SIG-M5 (cell line): ENCODE data around the gene SDSL.

Experiments used
- DNase-seq: peaks from one replicate; lab custom pipeline; 2025; lab: John Stamatoyannopoulos, UW

The SDSL gene

DNA sequence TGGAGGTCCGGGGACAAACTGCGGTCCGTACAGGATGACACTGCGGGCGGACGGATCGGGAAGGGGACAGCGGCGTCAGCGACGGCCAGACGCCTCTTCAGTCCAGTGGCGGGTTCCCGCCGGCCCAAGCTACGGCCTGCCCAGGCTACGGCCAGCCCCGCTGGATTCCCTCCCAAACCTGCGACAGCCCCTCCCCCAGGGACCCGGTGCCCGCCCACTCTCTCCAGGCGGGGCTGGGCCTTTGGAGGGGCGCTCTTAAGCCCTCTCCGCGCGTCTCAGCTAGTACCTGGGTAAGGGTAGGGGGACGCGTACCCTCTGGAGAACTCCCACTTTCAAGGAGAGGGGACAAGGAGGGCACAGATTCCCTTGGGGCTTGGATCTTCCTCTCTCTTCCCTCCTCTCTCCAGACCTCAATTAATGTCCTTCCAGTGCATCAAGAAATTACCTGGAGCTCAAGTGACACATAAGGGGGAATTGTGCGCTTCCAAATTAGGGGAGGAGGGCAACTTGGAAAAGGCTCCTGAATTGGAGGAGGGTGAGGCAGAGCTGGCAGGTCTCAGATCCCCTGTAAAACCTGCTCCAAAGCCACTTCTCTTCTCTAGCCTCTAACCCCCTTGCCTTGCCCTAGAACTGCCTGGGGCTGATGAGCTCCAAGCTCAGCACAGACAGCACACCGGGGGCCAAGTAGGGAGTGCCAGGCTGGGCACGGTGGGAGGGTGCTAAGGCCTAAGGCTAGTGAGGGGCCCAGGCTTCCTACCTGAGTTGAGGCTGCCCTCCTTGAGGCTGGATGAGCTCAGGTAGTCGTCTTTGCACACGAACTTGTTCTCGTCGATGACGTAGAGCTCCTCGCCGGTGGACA, 46.4 kb downstream of the SDSL start:
- no peak for DNase-seq

DNA sequence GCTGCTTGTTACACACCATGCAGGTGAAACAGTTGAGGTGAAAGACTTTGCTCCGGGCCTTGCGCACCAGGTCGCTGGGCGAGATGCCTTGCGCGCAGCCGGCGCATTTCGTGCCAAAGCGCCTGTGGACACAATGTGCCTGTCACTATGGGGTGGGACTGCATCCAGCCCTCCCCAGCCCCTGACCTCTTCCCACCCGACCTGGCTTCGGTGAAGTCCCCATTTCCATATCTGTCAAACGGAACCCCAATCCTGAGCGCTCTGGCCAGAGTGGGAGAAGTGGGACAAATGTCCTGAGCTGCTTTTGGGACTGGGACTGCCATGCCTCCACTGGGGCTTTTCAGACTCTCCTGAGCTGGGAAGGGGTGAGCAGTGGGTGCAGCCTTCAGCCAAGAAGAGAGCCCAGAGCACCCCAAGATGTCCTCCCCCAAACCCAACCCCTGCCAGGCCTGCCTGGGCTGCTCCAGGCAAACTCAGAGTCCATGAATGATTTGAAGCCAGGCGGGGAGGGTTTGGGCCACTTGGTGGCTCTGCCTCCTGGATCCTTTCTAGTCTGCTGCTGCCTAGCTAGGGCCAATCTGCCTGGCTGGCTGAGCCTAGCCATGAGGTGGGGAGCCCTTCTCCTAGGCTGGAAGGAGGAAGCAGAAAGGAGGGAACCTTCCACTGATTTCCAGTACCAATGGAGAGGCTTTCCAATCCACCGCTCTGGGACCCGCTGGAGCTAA, 47.2 kb downstream of the SDSL start:
- DNase-seq, result no peak

DNA sequence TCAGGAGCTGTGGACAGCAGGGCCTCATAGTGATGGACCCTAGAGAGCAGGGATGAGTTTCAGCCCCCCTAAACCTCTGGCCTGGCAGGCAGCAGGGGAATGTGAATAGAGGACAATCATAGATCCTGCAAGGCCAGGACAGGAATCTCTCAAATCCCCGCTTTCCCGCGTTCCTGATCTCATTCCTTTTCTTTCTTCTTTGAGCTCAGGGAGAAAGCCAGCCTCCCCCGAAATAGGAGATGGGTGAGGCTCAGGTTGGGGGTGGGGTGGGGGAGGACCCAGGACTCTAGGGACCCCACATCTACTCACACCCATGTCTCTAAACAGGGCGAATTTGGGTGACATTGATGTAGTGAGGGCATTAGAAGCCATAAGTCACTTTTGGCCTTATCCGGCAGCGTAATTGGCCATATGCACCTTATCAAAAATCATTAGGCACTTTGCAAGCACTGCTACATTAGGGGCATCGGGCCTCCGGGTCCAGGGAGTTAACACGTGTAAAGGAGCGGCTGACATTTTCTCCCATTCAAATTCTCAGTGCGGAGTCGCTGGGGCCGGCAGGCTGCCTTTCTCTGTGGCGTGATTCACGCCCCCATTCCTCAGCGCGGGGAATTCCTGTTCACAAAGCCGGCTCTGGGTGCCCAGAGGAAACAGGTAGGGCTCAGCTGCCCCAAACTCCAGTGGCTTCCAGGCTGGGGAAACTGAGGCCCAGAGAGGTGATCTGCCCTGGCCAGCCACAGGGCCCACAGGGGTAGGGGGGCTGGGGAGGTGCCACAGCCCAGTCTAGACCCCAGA, 48.0 kb downstream of the SDSL start:
- DNase-seq, result no peak

DNA sequence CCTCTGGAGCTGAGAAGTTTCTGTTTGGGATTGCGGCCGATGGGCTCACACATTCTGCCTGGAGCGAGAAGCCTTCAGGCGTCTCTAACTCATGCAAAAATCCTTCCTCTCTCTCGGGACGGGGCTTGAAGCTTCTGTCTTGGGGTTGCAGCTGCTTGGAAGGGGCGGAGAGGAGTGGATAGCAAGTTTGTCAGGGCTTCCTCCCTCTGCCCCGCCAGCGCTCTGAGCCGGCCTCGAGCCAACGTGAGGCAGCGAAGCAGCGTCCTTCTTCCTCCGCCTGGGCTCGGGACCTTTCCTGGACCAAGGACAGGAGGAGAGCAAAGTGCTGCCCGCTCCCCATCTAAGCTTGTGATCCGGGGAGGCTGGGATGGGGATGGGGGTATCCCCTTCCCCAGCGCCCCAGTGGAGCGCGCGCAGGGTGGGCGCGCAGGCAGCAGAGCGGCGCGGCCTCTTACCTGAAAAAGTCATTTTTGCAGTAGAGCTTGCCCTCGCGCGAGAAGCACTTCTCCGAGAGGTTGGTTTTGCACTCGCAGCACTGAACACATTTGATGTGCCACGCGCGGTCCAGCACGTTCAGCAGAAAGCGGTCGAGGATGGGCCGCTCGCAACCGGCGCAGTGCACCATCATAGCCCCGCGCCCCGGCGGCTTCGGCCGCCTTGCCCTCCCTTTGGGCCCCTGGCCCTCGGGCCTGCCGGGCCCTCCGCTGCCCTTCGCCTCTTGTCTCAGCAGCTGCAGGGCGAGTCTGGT, 48.9 kb downstream of the SDSL start:
- no peak for DNase-seq

DNA sequence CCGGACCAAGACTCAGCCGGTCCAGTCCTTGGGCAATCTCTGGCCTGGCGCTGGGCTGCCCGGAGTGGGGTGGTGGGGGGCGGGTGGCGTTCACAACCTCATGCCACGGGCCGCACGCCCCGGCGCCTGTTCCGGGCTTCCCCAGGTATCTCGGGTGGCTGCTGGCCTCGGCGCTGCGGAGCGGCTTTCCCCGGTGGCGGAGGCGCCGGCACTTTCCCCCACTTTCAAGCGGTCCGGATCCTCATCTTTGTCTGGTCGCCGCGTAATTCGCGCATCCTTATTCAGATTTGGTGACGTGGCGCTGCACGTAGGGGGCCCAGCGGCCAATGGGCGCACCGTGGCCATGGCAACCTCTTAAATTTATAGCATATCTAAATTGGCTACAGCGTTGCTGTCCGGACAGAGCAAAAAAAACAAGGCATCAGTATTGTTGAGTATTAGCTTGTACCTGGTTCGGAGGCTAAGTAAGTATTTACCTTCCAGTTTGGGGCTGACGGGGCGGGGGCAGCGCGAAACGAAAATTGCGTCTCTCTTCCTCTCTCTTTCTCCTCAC, 49.5 kb downstream of the SDSL start, which contains the start of gene LHX5:
Gene LHX5, minus strand, starts transcription at position 253 of the 553 bp plus-strand sequence. CDS start 373 bp downstream, outside the sequence.
- DNase-seq, result no peak

DNA sequence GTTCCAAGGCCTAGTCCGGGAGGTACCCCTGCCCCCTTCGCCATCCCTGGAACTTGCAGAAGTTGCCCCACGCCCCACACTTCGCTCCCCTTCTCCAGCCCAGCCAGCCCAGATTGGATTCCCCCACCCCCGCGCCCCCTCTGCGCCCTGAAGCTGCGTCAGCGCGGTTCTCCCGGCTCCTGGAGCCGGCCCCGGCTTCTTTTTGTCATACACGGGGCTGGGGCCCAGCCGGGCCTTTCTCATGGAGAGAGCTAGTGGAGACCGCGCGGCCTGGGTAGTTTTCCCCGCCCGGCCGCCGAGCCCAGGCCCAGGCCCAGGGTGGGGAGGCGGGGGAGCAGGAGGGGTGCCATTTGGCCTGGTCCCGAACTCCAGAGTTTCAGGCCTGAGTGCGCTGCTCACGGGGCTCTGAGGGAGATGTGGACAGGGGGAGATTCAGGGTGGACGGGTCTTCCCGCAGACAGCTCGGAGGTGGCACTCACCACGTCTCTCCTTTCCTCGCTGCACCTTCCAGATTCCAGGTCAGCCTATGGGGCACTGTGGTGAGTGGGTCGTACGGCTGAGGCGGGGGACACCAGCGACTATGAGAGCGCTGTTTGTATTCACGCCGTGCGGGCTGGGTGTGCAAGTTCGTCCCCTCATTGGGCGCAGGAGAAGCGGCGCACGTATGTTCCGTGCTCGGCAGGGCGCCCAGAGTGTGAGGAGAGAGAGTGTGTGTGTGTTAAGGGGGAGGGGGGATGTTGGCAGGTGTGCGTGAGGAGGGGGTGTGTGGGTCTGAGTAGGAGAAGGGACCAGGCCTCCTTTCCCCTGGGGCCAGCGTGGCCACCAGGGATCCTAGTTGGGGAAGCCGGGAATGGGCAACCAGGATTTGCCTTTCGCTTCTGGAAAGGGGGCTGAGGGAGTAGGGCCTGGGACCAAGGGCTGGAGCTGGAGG, 50.3 kb downstream of the SDSL start:
- no peak for DNase-seq

DNA sequence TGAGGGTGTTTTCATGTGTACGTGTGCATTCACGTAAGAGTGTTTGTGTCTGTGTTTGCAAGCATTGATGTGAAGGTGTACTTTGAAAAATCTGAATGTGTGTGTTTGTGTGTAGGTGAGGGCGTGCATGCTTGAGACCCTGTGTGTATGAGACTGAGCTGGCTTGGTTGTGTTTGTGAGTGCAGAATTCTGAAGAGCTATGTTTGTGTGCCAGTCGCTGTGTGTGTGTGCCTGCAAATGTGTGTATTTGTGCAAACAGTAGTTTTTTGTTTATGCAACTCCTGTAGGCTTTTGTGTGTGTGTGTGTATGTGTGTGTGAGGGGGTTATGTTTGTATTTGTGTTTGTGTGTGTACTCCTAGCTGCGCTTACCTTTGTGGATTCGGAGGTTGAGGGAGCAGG, 51.2 kb downstream of the SDSL start:
- DNase-seq, result no peak

DNA sequence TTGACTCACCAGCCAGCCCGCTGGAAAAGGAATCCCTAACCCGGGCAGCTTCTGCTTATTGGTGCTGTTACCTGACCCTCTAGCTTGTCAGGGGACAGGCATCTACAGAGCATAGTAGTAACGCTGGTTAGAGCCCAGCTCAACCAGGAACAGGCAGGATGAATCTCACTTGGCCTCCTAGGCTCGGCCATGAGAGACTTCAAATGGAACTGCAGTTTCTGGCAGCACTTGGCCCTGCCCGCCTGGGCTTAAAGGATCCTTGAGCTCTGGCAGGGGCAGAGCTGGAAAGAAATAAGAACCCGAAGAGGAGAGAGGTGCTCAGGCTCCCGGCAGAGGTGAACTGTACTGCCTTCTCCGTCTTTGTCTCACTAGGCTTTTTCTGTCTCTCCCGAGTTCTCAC, 51.8 kb downstream of the SDSL start:
- DNase-seq, result no peak

DNA sequence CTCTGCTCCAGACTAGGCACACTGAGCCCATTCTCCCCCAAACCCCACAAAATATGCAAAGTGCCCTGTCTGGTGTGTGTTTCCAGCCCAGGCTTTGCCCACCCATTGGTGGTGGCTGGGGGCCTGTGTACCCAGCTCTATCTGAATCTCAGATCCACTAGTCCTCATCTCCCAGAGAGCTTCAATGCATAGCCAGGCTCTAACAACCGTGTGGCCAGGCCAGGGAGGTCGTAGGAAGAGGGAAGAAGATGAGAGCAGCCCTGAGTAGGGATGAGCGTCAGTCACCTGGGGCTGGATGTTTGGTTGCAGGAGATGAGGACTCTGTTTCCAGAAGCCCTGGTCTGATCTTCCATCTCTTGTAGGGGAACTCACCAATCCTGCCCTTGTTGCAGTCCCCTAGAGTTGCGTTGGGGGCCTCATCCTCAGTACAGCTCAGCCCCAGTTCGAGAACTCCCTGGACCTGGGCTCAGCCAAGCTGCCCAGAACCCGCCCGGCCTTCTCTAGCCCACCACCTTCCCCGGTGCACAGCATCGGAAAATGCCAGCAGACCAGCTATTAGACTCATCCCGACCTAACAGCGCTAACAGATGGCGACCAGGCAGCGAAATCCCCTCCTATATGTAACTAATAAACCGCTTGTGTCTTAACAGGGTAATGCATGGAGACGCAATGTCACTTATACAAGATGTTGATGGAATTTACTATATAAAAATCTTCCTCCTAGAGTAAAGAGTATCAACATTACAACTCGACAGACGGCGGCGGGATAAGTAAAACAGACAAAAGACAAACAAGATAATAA, 52.7 kb downstream of the SDSL start:
- no peak for DNase-seq

DNA sequence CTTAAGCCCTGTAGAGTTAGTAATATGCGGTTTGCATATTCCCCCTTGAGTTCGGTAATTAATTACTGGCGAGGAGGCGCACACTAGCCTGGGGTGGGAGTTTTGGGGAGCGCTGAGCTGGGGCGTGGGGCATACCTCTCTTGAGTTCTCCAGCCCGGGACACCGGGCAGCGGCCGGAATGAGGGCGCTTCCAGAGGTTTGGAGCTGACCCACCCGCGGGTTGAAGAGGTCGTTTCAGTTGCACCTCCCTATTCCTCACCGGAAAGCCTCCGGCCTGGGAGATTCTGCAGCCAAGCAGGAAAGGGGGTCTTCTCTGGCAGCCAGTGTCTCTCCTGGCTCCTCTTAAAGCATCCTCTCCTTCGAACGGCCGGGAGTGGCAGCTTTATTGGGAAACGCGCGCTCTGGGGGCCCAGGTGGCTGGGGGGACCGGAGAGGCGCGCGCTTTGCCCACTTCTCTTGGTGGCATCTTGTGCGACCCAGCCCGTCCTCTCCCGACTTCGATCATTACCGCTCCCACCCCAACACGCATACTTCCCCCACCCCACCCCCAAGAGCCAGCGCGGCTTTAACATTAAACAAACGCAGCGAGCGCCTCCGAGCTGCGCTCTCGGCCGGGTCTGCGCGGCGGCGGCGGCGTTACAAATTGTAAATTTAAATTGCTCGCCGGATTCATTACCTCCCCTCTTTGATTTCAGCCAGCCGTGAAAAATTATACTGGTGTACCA, 53.4 kb downstream of the SDSL start:
- DNase-seq, result no peak

DNA sequence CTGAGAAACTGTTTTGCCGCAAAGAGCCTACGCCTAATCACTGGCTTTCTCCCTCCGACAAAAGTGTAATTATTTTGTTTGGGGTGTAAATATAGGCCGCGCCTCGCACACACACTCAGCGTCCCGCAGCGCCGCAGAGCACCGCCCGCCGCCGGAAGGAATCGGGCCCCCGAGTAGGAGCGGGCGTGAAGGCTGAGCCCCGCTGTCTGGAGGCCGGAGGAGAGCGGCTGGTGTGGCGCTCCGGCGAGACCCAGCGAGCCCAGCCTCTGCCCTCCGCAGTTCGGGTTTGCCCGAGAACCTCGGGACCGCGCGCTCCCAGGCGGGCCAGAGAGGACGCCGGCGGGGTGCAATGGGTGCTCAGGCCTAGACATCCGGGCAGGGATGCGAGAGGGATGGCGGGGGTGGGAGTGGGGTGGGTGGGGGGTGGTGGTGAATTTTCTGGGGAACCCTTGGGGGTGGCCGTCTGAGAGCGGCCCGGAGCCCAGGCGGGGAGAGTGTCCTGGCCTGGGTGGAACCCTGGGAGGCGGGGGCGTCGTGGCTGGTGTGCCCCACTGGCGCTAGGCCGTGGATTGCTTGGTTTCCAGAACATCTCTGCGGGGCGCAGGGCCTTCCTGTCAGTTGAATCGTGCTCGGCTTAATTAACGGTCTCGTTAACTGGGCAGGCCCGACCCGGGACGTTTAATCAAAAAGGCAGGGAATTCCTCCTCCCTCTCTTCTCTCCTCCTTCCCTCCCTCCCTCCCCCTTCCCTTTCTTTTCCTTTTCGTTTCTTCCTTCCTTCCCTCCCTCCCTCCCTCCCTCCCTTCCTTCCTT, 54.2 kb downstream of the SDSL start:
- DNase-seq, result no peak

DNA sequence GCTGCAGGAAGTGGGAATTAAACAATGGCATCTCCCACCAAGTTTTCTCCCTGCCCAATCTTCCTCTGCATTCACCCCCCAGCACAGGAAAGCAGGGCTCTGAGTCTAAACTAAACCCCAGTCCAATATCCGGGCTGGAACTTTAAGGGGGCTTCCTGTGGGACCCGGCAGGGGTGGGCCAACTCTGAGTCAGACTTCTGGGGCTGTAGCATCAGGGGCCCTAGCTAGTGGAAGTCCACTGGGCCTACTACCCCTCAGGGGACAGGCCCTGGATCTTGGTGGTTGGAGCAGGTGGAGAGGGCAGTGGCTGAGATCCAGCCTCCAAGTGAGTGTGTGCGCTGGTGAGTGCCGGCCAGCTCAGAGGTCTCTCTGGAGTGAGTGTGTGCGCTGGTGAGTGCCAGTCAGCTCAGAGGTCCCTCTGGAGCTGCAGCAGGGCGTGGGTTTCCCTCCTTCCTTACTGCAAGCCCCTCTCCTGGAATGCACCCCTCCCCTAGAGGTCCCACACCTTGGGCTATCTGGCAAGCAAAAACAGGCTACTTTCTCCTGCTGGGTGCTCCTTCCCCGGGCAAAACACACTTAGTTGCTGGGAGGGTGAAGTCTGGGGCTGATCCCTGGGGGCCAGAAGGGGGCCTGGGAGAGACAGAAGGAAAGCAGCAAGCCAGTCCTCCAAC, 55.1 kb downstream of the SDSL start:
- no peak for DNase-seq

DNA sequence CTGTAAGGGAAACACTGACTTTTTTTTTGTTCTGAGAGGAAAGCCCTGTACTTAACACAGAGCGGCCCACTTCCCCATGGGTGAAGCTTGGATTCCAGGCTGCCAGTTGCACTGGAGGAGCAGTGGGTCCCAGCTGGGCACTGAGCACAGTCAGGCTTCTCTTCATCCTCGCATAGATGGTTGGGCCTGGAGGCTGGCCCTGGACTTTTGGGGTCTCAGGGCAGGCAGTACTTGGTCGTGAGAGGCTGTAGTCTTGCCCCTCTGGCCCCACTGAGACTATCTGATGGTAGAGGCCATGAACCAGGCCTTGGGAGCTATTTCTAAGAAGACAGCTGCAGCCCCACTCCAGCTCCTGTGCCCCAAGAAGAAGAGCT, 55.6 kb downstream of the SDSL start:
- no peak for DNase-seq

DNA sequence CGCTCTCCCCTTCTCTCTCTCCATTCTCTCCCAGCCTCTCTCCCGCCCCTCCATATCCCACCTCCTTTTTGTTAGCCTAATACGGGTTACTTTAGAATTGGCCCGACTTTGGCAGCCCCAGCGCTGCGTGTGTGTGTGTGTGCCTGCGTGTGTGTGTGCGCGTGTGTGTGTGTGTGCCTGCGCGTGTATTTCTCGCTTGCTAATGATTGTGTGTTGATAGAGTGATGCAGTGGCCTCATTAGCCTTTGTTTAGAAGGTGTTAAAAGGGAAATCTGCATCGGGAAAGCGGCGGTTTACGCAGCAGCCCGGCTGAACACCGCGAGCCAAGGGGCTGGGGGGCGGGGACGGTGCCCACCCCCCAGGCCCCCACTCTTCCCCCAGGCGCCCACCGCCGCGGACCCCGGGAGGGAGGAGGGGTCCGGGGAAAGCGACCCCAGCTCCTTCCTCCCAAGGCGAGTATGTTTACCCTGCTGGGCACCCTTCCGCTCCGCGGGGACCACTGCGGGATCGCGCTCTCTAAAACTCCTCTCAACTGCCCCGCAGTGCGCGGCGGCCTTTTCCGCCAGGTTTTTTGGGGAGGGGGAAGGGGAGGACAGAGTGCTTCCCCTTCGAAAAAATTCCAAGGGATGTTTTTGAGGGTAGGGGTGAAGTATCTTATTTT, 56.3 kb downstream of the SDSL start:
- DNase-seq, result no peak

DNA sequence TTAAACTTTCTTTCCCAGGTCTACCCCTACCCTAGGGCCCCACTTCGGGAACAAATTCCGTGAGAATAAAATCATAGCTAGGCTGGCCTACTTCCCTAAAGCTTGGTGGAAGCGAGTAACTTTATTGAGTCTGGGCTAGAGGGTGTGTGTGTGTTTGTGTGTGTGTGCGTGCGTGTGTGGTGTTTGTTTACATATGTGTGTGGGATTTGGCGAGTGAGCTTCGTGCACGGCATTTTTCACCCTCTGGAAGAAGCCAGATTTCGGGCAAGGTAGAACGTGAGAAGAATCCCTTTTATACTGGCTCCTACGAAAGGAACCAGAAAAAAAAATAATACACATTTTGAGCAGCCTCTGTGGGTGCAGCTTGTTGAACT, 57.0 kb downstream of the SDSL start:
- no peak for DNase-seq

DNA sequence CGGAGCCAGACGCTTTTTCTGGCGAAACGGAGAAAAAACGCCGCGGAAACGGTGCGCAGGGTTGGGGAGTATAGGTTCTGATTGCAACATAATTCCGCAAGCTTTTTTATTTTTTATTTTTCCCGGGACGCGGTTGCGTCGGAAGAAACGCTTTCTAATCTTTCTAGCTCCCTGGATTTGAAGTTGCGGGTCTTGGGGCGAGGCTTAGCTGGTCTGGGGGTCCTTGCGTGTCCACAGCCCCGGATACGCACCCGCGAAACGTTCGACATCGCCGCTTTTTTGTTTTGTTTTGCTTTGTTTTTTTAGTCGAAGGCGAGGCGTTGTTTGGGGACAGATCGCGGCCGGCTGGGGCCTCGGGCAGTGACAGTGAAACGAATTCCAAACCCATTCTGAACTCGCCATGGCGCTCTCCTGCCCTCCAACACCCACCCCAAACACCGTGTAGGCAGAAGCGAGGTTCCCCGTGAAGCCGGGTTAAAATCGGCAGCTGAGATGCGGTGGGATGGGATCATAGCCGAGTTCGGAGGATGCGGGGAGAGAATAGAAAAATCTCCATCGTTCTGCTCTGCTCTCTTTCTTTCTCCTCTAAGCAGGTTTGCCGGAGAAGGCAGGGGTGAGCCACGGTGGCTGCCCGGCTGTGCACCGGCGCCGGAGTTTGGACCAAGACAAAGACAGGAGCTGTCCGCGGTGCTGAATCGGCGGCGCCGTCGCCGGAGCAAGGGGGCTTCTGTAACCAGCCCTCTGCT, 57.6 kb downstream of the SDSL start:
- DNase-seq, result no peak
